DMS53 treated with DMSO at 0.1 percent for 48 hours (cell line): Measurements from ENCODE around the gene SLC16A5.

Experiments
- DNase-seq: peaks from one replicate; lab custom pipeline; 2025; ENCODE audit not compliant: unreplicated experiment; lab: John Stamatoyannopoulos, UW

SLC16A5 gene

DNA sequence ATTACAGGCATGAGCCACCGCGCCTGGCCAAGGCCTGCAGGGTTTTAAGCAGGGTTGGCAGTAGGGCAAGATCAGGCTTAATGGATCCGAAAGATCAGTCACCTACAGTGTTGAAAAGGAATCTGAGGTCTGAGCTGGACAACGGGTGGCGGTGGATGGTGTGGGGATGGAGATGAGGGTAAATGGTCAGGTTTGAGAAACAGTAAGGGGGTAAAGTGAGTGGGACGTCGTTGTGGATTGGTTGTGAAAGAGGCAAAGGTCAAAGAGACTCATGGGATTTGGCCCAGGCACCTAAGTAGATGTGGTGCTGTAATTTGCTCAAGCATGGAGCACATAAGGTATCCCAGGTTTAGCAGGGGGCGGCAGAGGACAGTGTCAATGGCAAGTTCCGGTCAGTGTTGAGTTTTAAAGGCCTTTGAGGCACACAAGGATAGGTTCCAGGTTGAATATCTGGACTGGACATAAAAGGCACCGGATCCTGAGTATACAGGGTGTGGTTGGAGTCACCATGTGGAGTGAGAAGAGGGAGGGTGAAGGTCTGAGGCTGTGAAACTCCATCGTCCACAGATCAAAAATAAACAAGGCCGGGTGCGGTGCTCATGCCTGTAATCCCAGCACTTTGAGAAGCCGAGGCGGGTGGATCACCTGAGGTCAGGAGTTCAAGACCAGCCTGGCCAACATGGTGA lies 1.1 kb upstream of the SLC16A5 start:
- no peak for DNase-seq

DNA sequence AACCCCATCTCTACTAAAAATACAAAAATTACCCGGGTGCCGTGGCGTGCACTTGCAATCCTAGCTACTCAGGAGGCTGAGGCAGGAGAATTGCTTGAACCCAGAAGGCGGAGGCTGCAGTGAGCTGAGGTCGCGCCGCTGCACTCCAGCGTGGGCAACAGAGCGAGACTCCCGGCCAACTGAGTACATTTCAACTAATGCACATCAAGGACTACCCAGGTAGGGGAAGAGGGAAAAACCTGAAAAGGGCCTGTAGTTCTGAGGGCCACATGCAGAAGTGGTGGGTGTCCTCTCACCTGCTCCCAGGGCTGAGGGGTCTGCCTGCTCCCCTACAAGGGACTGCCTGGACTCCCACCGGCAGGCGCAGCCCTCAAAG lies 584 bp upstream of the SLC16A5 start:
- DNase-seq, result no peak

DNA sequence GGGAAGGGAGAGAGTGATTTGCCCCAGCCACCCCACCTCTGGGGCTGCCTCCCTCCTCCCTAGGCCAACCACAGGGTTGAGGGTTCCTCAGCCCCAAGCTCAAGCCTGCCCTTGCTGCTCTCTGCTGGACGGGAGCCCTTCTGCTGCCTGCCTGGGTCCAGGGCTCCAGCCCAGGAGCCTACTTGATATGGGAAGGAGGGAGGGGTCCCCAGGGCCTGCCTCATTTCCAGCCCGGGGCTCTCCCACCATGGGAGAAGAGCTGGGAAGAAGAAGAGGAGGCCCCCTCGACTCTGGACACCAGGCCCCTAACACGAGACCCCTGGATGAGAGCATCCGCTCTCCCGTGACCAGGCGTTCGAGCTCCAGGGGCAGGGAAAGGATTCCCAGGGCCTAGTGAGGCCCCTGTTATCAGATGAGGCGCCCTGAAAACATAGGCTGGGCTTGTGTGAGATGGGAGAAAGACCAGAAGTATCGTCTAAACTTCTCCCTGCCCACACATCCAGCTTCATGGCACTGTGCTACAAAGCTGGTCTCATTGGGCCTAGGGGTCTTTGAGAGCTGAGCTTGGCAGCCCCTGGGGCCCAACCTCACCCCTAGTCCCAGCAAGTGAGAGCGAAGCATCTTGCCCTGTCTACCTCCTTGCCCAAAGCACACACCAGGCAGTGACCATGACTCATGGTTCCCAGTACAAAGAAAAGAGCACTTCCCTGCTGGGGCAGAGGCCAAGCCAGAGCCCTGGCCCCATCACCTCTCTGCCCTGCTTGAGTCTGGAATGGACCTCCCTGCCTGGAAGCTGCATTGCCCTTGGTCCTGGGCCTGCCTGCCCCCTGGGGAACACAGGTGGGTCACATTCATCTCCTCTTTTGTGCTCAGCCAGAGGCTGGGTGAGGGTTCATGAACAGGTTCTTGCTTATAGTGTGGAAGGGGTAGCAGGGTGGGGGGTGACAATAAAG lies 987 bp downstream of the SLC16A5 start:
- DNase-seq, result no peak

DNA sequence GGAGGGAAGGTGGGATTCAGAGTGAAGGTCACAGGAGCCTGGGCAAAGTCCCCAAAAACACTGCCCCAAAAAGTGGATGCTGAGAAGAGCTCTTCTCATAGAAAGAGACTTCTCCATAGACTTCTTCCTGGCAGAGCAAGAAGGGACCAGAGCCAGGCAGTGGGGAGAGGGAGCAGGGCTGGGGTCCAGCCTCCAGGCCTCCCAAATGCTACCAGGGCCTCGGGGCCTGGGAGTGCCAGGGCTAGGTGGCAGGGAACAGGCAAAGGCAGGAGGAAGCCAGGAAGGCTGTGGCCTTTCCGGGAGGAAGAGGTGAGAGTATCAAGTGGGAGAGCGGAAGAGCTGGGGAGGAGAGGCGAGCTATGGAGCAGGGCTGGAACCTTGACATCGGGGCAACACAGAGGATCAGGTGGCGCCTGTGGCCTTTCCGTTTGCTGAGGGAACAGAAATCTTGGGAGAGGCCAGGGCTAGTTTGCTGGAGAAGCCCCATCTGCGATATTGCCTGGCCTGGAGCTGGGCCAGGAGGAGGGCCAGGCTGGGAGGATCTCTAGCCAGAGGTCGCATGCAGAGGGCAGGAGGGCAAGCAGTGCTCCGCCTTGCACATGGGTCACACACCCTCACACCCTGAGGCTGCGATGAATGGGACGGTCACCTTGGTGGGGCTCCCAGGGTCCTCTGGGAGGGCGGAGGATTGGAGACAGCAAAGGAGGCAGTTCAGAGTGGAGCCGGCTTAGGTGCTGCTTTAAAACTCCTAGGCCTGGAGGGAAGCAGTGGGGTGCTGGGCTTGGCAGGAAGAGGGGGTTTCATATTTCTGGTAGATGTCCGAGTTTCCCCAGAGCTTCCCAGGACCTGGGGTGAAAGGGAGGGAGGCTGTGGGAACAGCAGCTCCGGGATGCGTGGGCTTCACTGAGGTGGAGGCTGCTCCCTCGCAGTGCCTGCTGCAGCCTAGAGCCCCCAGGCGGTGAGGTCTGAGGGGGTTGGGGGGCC lies 3.4 kb downstream of the SLC16A5 start:
- DNase-seq, result no peak

DNA sequence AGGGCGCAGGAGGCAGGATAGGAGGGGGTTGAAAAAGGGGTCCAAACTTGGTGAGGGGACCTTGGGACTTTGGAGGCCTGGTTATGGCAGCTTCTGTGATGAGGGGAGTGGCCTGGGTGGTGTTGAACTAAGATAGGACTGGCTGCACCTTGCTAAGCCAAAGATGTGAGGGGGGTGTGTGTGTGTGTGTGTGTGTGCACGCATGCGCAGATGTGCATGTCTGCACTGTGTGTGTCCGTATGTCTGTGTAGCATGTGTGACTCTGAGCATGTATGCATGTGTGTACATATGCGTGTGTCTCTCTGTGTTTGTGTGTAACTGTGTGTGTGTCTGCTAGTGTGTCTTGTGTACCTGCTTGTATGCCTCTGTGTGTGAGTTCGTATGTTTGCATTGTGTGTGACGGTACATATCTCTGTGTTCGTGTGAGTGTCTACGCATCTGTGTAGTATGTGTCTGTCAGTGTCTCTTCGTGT lies 4.1 kb downstream of the SLC16A5 start:
- no peak for DNase-seq

DNA sequence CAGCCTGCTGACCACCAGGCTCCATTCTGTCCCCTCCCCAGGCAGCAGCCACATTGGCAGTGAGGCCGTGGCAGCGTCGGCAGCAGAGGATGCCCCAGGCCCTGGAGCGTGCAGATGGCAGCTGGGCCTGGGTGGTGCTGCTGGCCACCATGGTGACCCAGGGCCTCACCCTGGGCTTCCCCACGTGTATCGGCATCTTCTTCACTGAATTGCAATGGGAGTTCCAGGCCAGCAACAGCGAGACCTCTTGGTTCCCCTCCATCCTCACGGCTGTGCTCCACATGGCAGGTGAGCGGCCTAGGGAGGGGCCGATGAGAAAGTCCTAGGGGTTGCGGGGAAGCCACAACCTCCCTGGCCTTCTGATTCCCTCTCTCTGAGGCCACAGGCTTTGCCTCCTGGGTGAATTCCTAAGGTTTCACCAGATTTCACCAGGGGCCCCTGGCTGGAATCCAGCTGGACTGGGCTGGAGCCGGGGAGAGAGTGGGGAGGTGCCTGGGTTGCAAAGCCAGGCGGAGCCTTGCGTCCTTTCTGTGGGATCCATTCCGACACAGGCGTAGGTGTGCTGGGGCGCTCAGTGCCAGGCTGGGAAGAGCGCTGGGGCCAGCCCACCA lies 5.9 kb downstream of the SLC16A5 start:
- DNase-seq, result no peak

DNA sequence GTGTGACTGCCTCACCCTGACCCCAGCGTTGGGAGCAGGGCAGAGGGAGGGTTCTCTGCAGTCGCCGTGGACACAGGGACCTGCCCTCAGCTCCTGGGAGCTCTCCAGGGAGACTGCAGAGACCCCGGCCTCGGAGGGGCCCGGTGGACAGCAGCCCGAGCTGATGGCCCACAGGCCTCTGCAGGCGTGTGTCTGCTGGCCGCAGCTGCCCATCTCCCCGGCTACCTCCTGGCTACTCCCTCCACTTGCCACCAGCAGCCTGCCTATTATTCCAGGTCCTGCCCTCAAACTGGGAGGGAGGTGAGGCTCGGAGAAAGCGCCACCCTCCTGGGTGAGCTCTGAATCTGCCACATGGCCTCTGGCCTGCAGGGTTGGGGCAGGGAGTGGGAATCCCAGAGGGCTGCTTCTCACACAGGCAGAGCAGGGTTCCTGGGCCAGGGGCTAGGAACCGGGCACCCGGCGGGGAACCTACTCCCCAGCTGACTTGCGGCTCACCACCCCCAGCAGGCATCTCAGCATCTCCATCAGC lies 7.2 kb downstream of the SLC16A5 start:
- no peak for DNase-seq

DNA sequence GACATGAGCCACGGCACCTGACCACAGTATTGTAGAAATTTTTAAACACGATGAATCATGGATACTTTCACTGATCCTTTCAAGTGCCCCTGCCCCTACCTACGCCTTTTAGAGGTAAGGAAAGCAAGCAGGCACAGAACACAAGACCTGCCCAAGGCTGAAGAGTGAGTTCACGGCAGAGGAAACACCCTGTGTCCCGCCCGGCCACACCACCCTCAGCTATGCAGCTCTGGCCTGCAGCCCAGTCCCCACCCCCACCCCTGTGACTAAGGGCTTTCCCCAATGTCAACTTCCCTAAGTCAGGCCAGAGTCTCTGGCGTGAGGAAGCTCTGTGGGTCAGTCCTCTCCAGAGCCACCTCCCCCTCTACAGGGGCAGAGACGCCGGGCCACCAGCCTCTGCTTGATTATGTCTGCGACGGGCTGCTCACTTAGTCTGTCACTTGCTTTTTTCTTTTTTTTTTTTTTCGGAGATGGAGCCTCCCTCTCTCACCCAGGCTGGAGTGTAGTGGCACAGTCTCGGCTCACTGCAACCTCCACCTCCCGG lies 8.4 kb downstream of the SLC16A5 start:
- peak; percentile 60 for DNase-seq

DNA sequence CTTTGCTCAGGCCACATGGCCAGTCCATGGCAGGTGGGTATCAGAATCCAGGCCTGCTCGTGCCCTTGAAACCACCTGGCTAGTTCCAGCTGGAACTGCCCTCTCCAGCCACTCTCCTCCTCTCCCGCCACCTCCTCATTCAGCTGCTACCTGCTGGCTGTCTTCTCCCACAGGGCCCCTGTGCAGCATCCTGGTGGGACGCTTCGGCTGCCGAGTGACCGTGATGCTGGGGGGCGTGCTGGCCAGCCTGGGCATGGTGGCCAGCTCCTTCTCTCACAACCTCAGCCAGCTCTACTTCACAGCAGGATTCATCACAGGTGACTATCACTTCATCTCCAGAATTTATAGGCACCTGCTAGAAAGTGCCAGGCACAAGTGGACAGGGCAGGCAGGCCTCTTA lies 10.1 kb downstream of the SLC16A5 start:
- DNase-seq, result no peak

DNA sequence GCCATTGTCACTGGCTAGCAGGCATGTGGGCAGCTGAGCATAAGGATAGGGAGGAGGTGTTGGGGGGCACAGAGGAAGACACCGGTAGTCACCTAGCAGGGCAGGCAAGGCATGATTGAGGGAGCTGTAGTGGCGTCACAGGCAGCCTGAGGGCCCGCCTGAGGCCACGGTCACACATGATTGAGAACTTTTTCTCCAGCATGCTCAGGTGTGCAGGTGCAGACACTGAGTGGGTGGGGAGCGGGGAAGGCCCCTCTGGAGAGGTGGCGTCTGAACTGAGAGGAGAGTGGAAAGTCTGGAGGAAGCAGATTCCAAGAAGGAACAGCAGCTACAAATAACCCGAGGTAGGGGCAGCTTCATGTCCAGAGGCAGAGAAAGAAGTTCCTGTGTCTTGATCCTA lies 11.1 kb downstream of the SLC16A5 start:
- DNase-seq, result no peak

DNA sequence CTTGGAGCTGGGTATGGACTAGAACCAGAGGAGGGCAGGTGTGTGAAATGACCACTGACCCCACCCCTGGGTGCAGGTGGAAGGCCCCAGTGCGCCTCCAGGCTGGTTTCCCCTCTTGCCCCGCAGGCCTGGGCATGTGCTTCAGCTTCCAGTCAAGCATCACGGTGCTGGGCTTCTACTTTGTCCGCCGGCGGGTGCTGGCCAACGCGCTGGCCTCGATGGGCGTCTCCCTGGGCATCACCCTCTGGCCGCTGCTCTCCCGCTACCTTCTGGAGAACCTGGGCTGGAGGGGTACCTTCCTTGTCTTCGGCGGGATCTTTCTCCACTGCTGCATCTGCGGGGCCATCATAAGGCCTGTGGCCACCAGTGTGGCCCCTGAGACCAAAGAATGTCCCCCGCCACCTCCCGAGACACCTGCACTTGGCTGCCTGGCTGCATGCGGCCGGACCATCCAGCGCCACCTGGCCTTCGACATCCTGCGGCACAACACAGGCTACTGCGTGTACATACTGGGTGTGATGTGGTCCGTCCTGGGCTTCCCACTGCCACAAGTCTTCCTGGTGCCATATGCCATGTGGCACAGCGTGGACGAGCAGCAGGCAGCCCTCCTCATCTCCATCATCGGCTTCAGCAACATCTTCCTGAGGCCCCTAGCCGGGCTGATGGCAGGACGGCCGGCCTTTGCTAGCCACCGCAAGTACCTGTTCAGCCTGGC lies 12.3 kb downstream of the SLC16A5 start:
- no peak for DNase-seq

DNA sequence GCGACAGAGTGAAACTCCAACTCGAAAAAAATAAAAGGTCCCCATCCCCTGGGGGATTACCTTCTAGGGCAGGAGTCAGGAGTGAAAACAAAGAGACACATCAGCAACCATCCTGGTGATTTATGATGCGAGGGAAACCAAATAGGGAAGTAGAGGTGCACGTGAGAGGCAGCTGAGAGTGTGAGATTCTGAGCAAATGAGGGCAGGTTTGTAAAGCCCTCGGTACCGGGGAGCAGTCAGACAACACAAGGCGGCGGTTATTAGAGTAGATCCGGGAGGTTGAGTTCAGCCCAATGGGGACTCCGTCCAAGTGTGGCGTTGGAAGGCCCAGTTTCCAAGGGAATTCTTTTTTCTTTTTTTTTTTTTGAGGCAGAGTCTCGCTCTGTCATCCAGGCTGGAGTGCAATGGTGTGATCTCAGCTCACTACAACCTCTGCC lies 14.6 kb downstream of the SLC16A5 start:
- no peak for DNase-seq

DNA sequence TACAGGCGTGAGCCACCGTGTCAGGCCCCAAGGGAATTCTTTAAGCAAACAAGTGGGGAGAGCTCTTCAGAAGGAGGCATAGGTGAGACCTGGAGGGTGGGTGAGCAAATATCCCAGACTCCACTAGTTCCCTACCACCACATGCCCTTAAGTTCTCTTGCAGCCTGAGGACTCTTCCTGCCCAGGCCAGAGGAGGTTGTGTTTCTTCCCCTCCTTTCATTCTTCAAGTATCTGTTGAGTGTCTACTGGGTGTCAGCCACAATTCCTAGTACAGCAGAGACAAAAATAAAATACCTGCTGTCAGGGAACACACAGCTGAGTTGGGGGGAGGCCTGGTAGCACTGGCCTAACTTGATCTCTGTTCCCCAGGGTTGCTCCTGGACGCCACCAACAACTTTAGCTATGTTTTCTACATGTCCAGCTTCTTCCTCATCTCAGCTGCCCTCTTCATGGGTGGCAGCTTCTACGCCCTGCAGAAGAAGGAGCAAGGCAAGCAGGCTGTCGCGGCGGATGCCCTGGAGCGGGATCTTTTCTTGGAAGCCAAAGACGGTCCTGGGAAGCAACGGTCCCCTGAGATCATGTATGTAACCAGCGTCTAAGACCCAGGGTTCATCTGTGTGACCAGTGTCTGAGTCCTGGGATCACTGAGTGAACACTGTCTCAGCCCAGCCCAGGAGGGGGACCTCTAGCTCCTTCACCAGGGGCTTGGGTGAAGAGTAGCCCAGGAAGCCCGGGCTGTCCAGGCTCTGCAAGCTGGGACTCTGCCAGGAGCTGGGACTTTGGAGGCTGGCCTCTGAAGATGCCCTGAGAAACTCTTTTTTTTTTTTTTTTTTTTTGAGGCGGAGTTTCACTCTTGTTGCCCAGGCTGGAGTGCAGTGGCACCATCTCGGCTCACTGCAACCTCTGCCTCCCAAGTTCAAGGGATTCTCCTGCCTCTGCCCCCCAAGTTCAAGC lies 16.1 kb downstream of the SLC16A5 start:
- DNase-seq, result no peak

DNA sequence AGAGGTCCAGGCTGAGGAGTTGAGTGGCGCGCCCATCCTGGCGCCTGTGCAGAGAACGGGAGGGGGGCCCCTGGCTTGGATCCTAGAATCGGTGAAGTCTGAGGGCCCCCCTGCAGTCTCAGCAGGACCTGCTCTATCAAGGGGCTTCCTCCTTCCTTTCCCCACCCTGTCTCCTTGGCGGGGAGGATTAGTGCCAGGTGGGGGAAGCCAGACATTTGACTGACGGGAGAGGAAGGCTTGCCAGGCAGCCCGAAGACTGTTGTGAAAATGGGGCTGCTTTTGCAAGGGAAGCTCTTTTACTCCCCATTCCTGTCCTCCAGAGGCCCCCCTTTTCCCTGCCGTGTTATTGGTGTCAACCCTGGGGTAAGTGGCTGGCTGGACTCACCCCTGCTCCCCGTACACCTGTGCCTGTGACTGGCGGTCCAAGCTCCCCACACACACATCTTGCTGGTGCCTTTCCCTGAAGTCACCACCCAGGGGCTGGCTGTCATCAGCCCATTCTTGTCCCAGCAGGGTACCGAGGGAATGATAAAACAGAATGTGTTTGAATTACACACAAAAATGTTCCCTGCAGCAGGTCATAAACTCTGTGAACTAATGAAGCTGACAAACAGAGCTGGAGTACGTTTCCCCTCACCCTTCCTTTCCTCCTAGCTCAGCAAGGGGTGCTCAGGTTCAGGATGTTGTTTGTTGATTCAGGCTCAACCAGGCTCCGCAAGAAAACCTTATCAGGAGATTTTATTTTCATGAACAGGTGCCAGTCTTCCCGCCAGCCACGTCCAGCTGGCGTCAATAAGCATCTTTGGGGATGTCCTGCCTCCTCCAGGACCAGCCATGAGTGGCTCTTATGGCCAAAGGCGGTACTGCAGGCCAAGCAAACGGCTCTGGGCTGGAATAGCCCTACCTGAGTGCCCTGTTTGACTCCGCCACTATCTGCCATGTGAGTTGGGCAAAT lies 17.6 kb downstream of the SLC16A5 start:
- DNase-seq, result peak; percentile 80

DNA sequence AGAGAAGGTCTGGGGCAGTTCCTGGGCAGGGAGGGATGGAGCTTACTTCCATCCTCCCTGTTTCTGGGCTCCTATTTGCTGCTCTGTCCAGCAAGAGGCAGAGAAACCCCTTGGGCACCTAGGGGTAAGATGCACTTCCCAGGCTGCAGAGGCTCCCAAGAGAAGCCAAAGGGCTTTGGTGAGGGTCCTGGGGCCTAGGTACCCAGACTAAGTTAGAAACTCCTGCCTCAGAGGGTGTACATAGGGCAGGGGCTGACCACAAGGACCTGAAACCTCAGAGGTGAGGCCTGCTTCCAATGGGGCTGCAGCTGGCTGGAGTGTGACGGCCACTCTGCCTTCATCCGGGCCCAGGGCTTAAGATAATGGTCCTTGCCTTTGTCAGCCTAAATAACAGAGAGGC lies 20.4 kb downstream of the SLC16A5 start:
- DNase-seq, result no peak

DNA sequence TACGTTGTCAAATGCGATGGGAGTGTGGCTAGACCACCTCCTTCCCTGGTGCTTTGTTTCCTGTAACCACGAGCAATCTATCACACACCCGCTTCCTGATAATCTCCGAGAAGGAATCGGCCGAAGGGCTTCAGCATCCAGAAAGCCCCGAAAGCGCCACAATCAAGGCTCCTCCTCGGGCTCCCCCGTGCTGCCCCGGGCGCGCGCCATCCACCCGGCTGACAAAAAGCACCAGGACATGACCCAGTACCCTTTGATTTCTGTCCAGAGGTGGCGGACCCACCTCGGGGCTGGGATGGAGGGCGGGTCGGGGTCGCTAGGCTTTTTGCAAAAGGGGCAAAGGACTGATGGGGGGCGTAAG lies 21.3 kb downstream of the SLC16A5 start:
- no peak for DNase-seq
